A549 (cell line): ENCODE data around the gene PPP2R5B. TPM values are rescaled to one million over a fixed set of nuclear protein-coding genes. Genes with fewer than 3 reads are reported as not detected.

Experiments
- ATAC-seq, 2 experiments: fragments of 200-7000 bp in 1 of 2; fragments of >200 bp in 1 of 2; cut with Nextera tagmentation in 1 of 2; cut with Tn5 transposase in 1 of 2; 3 replicates each; pipeline versions ENCODE4 v1.8.0 to v1.9.1; 2018 to 2020; ENCODE audit warnings: mild to moderate bottlenecking in 1 of 2, moderate library complexity in 1 of 2
- CTCF ChIA-PET: fragments of 300-600 bp; sonication (Branson Sonifier 250); formaldehyde crosslinking; extraction: SDS; loops from one replicate; lab custom pipeline; 2021; ENCODE audit warnings: antibody characterized with exemption, inconsistent platforms; lab: Yijun Ruan, JAX
- POLR2A ChIA-PET: fragments of 350-600 bp; formaldehyde crosslinking; extraction: SDS; loops from one replicate; lab custom pipeline; 2021; ENCODE audit warnings: antibody characterized with exemption, inconsistent platforms; lab: Yijun Ruan, JAX
- DNase-seq, 2 experiments: peaks; one replicate each; pipeline versions ENCODE4 v3.0.0 to v3.0.0-alpha.2; 2011 to 2016; ENCODE audit warnings: low read depth in 1 of 2, low spot score in 1 of 2
- FAIRE-seq: peaks from 2 replicates; lab custom pipeline; 2011; peaks lifted over from hg19 to GRCh38; lab: Jason Lieb, UNC
- H3K27ac ChIP-seq, 2 experiments: fragments of >200 bp; sonication (Bioruptor Twin); formaldehyde crosslinking; 3 replicates each; pipeline ENCODE4 v1.5.1; 2016 to 2017
- H3K4me1 ChIP-seq: fragments of >200 bp; sonication (Bioruptor Twin); formaldehyde crosslinking; 3 replicates; pipeline ENCODE4 v1.6.1; 2016
- H3K4me2 ChIP-seq: fragments of >200 bp; sonication (Bioruptor Twin); formaldehyde crosslinking; 3 replicates; pipeline ENCODE4 v1.6.1; 2016
- H3K4me3 ChIP-seq: fragments of >200 bp; sonication (Bioruptor Twin); formaldehyde crosslinking; 3 replicates; pipeline ENCODE4 v1.5.1; 2016
- H3K9me3 ChIP-seq: fragments of >200 bp; sonication (Bioruptor Twin); formaldehyde crosslinking; 3 replicates; pipeline ENCODE4 v1.6.1; 2016
- BCL3 ChIP-seq: fragments of >200 bp; sonication (Bioruptor Twin); formaldehyde crosslinking; IDR thresholded peaks from 3 replicates; pipeline ENCODE4 v1.6.1; 2016
- BHLHE40 ChIP-seq: IDR thresholded peaks from 2 replicates; pipeline ENCODE4 v1.6.1; 2012; ENCODE audit warnings: low read depth, low read length, inconsistent platforms
- CBX8 ChIP-seq: fragments of 200-600 bp; sonication (generic); IDR thresholded peaks from 2 replicates; pipeline ENCODE4 v1.6.1; 2016
- CTCF ChIP-seq: fragments of >200 bp; sonication (Bioruptor Twin); formaldehyde crosslinking; IDR thresholded peaks from 3 replicates; pipeline ENCODE4 v1.5.1; 2016
- EHF ChIP-seq: fragments of 250-450 bp; sonication (Bioruptor Pico); IDR thresholded peaks from 2 replicates; pipeline ENCODE4 v1.5.0; 2020; ENCODE audit warnings: mild to moderate bottlenecking
- FOSB ChIP-seq: fragments of 250-450 bp; sonication (Bioruptor Pico); IDR thresholded peaks from 2 replicates; pipeline ENCODE4 v1.5.0; 2020; ENCODE audit warnings: mild to moderate bottlenecking, moderate library complexity
- FOSL2 ChIP-seq, 2 experiments: fragments of 450-650 bp in 1 of 2; fragments of >200 bp in 1 of 2; sonication (Bioruptor Twin) in 1 of 2; formaldehyde crosslinking; IDR thresholded peaks; 2 replicates each; pipeline versions ENCODE4 v1.5.0 to v1.6.1; 2016 to 2020; ENCODE audit warnings: mild to moderate bottlenecking in 1 of 2, moderate library complexity in 1 of 2
- HDAC2 ChIP-seq: fragments of 200-600 bp; sonication (generic); IDR thresholded peaks from 2 replicates; pipeline ENCODE4 v1.6.1; 2016
- HES2 ChIP-seq: fragments of >200 bp; sonication (Bioruptor Twin); formaldehyde crosslinking; IDR thresholded peaks from 2 replicates; pipeline ENCODE4 v1.6.1; 2016
- HEYL ChIP-seq: fragments of 250-450 bp; sonication (Bioruptor Pico); IDR thresholded peaks from 2 replicates; pipeline ENCODE4 v1.8.0; 2021; ENCODE audit warnings: mild to moderate bottlenecking, moderate library complexity
- HOXA7 ChIP-seq: fragments of 250-450 bp; sonication (Bioruptor Pico); IDR thresholded peaks from 2 replicates; pipeline ENCODE4 v1.5.0; 2020; ENCODE audit warnings: mild to moderate bottlenecking, moderate library complexity
- JUN ChIP-seq, 2 experiments: fragments of >200 bp; sonication (Bioruptor Twin); formaldehyde crosslinking; IDR thresholded peaks; 2 replicates in 1 of 2; 3 replicates in 1 of 2; pipeline ENCODE4 v1.6.1; 2016 to 2017
- KDM1A ChIP-seq: fragments of 200-600 bp; sonication (generic); IDR thresholded peaks from 2 replicates; pipeline ENCODE4 v1.6.1; 2016; ENCODE audit warnings: low read depth, mild to moderate bottlenecking
- KDM5A ChIP-seq: fragments of 200-600 bp; sonication (generic); IDR thresholded peaks from 2 replicates; pipeline ENCODE4 v1.6.1; 2016; ENCODE audit warnings: antibody characterized with exemption, mild to moderate bottlenecking
- MAFK ChIP-seq: fragments of 450-650 bp; IDR thresholded peaks from 2 replicates; pipeline ENCODE4 v1.6.1; 2014; ENCODE audit not compliant: partially characterized antibody
- MAZ ChIP-seq: fragments of 150-350 bp; IDR thresholded peaks from 2 replicates; pipeline ENCODE4 v1.6.1; 2014; ENCODE audit warnings: antibody characterized with exemption, low read depth, low read length, borderline replicate concordance
- NFE2L2 ChIP-seq: fragments of 150-350 bp; conservative IDR thresholded peaks from 2 replicates; pipeline ENCODE4 v1.6.1; 2014; ENCODE audit warnings: low read length
- NPAS2 ChIP-seq: fragments of 250-450 bp; sonication (Bioruptor Pico); IDR thresholded peaks from 2 replicates; pipeline ENCODE4 v1.8.0; 2022; ENCODE audit warnings: mild to moderate bottlenecking, moderate library complexity, borderline replicate concordance
- NR3C1 ChIP-seq: fragments of >200 bp; sonication (Bioruptor Twin); formaldehyde crosslinking; IDR thresholded peaks from 3 replicates; pipeline ENCODE4 v1.6.1; 2017
- RARB ChIP-seq: fragments of 250-450 bp; sonication (Bioruptor Pico); IDR thresholded peaks from 2 replicates; pipeline ENCODE4 v1.8.0; 2021; ENCODE audit warnings: mild to moderate bottlenecking, moderate library complexity
- RCOR1 ChIP-seq: fragments of 150-350 bp; IDR thresholded peaks from 2 replicates; pipeline ENCODE4 v1.6.1; 2014; ENCODE audit warnings: antibody characterized with exemption, low read length, low read depth
- RFX5 ChIP-seq: fragments of 450-650 bp; IDR thresholded peaks from 2 replicates; pipeline ENCODE4 v1.7.1; 2014; ENCODE audit warnings: antibody characterized with exemption, mild to moderate bottlenecking, moderate library complexity
- RNF2 ChIP-seq: fragments of 200-600 bp; sonication (generic); IDR thresholded peaks from 2 replicates; pipeline ENCODE4 v1.6.1; 2016; ENCODE audit warnings: low read depth, mild to moderate bottlenecking, antibody characterized with exemption, moderate library complexity, borderline replicate concordance
- TFCP2L1 ChIP-seq: fragments of 250-450 bp; sonication (Bioruptor Pico); IDR thresholded peaks from 2 replicates; pipeline ENCODE4 v1.5.0; 2021; ENCODE audit warnings: mild to moderate bottlenecking
- TP53 ChIP-seq: fragments of 250-450 bp; sonication (Bioruptor Pico); IDR thresholded peaks from 2 replicates; pipeline ENCODE4 v1.5.0; 2021; ENCODE audit warnings: mild to moderate bottlenecking, moderate library complexity
- ZC3H11A ChIP-seq: fragments of 450-650 bp; IDR thresholded peaks from 2 replicates; pipeline ENCODE4 v1.6.1; 2014; ENCODE audit warnings: antibody characterized with exemption, mild to moderate bottlenecking
- ZFP36 ChIP-seq: fragments of 450-650 bp; IDR thresholded peaks from 2 replicates; pipeline ENCODE4 v1.6.1; 2014; ENCODE audit warnings: borderline replicate concordance; ENCODE audit not compliant: partially characterized antibody
- WGBS: methylation state at CpG from one replicate; pipeline ENCODE4 v1.1.6; 2017; ENCODE audit errors: missing lambda C conversion rate; 5-methylcytosine and 5-hydroxymethylcytosine counted together
- polyA plus RNA-seq, 4 experiments: library from polyadenylated mRNA; depleted of rRNA in 3 of 4; stranded (reverse); fragments of >200 nt; fragmentation: RNase III in 1 of 4; extraction: RNeasy Plus Mini Kit Qiagen cat#74134 plus additional on column Dnase treatment in 1 of 4; gene quantifications; 2 replicates in 3 of 4; 3 replicates in 1 of 4; pipeline ENCODE4 v1.2.3, GENCODE V29; 2011 to 2017
- TF ChIP-seq, protein P1 (sequence below): IDR thresholded peaks from 2 replicates; pipeline ENCODE4 v1.6.1; 2012; ENCODE audit warnings: low read depth, borderline replicate concordance
- TF ChIP-seq, protein P2 (sequence below): fragments of 450-650 bp; IDR thresholded peaks from 2 replicates; pipeline ENCODE4 v1.6.1; 2014; ENCODE audit warnings: antibody characterized with exemption
- TF ChIP-seq, protein P3 (sequence below): fragments of 200-600 bp; sonication (generic); IDR thresholded peaks from 2 replicates; pipeline ENCODE4 v1.6.1; 2016; ENCODE audit warnings: antibody characterized with exemption, mild to moderate bottlenecking, moderate library complexity

PPP2R5B gene
- polyA plus RNA-seq, 2 of the 4 experiments (the other 2 are of a cell fraction), result 5.7 to 6.9 TPM

DNA sequence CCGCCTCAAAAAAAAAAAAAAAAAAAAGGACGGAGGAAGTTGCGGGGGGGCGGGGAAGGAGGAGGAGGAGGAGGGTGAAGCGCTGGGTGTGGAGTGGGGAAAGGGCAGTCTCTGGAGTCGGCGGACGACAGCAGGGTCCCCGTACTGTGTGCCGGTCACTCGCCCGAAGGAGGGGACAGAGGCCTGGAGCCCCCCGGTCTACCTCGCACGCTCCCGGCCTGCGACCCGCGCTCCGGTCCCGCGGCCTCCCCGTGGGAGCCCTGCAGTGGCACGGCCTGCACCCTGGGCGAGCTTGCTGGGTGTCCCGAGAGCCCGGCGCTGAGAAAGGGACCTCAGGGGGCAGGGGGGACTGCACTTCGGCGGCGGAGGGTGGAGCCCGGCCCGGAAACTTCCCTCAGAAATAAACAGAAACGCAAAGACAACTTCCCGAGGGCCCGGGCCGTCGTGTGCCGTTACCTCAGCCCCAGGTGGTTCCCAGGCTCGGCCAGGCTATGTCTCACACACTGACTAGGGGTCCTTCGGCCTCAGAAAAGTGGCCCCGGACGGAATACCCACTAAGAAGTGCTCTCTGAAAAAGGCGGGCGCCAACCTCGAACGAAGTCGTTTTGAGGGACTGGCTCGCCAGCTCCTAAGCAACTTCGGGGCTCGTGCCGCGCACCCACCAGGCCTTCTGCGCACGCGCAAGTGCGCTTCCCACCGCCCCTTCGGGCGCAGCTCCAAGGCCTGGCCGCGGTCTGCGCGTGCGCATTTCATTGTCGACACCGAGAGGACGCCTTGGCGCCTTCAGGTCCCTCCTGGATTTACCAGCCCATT is 47.1 kb downstream of the PPP2R5B start, which contains the start of gene MAJIN (continued):
- TF ChIP-seq BCL3 (no peak), RCOR1 (no peak), TP53 (no peak), FOSL2 (IDR thresholded peaks at IDR 0.05) (no peak), FOSL2 (CRISPR knock-in tag; IDR thresholded peaks at IDR 0.05) (no peak), BHLHE40 (no peak), EHF (CRISPR knock-in tag) (no peak), NR3C1 (no peak), RNF2 (peak; percentile 77; the same call in 1 of the 2 replicates), TFCP2L1 (CRISPR knock-in tag) (no peak), KDM5A (no peak), MAFK (no peak), ZFP36 (no peak), FOSB (CRISPR knock-in tag) (no peak), NPAS2 (CRISPR knock-in tag) (no peak), HOXA7 (CRISPR knock-in tag) (no peak), HES2 (no peak)
- TF ChIP-seq, protein P1, sequence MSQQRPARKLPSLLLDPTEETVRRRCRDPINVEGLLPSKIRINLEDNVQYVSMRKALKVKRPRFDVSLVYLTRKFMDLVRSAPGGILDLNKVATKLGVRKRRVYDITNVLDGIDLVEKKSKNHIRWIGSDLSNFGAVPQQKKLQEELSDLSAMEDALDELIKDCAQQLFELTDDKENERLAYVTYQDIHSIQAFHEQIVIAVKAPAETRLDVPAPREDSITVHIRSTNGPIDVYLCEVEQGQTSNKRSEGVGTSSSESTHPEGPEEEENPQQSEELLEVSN, result peak; percentile 99
- TF ChIP-seq, protein P2, sequence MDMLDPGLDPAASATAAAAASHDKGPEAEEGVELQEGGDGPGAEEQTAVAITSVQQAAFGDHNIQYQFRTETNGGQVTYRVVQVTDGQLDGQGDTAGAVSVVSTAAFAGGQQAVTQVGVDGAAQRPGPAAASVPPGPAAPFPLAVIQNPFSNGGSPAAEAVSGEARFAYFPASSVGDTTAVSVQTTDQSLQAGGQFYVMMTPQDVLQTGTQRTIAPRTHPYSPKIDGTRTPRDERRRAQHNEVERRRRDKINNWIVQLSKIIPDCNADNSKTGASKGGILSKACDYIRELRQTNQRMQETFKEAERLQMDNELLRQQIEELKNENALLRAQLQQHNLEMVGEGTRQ, result peak; percentile 12; the same call in 1 of the 2 replicates

- DNase-seq, result no peak
- no peak for ATAC-seq
- WGBS, result 42% methylated on average over 5 of the region's 5 CpGs
- H3K4me3 ChIP-seq, result no peak overlapping the region
- H3K9me3 ChIP-seq, result no peaks in the 10 kb centered on the region
- FAIRE-seq, result no peak
- peaks cover 9% of the 10 kb centered on the region for H3K4me1 ChIP-seq
- ChIA-PET POLR2A (interaction anchor here (0.7 kb wide), 1 partner anchor 24 kb away, joined by 7 read pairs; no protein-coding TSS in a partner anchor), CTCF (interaction anchor here (0.6 kb wide), 1 partner anchor 1071 kb away, joined by 5 read pairs; no protein-coding TSS in a partner anchor)
- H3K4me2 ChIP-seq, result no peak overlapping the region
- no peak overlapping the region for H3K27ac ChIP-seq
- TF ChIP-seq KDM5A (no peak), HDAC2 (no peak), KDM1A (no peak), CTCF (no peak), TFCP2L1 (CRISPR knock-in tag) (no peak), RARB (no peak), HOXA7 (CRISPR knock-in tag) (no peak), CBX8 (no peak), JUN (IDR thresholded peaks at IDR 0.05) (no peak), NFE2L2 (no peak), MAZ (no peak), RFX5 (no peak), ZC3H11A (no peak), HEYL (CRISPR knock-in tag) (no peak), TP53 (no peak)
- TF ChIP-seq, protein P1, result no peak
- TF ChIP-seq, protein P3, sequence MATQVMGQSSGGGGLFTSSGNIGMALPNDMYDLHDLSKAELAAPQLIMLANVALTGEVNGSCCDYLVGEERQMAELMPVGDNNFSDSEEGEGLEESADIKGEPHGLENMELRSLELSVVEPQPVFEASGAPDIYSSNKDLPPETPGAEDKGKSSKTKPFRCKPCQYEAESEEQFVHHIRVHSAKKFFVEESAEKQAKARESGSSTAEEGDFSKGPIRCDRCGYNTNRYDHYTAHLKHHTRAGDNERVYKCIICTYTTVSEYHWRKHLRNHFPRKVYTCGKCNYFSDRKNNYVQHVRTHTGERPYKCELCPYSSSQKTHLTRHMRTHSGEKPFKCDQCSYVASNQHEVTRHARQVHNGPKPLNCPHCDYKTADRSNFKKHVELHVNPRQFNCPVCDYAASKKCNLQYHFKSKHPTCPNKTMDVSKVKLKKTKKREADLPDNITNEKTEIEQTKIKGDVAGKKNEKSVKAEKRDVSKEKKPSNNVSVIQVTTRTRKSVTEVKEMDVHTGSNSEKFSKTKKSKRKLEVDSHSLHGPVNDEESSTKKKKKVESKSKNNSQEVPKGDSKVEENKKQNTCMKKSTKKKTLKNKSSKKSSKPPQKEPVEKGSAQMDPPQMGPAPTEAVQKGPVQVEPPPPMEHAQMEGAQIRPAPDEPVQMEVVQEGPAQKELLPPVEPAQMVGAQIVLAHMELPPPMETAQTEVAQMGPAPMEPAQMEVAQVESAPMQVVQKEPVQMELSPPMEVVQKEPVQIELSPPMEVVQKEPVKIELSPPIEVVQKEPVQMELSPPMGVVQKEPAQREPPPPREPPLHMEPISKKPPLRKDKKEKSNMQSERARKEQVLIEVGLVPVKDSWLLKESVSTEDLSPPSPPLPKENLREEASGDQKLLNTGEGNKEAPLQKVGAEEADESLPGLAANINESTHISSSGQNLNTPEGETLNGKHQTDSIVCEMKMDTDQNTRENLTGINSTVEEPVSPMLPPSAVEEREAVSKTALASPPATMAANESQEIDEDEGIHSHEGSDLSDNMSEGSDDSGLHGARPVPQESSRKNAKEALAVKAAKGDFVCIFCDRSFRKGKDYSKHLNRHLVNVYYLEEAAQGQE, result no peak
Observed at GRCh38 chr11:64974124-64974523, 49.6 kb downstream of the PPP2R5B start.
